H9 (cell line): ENCODE measurements around the gene LCE6A. TPM values are rescaled to one million over a fixed set of nuclear protein-coding genes. Genes with fewer than 3 reads are reported as not detected.

Experiments
- DNase-seq: peaks from one replicate; pipeline ENCODE4 v3.0.0-alpha.2; 2017
- H2AFZ ChIP-seq: one replicate; pipeline ENCODE4 v1.6.1; 2013; ENCODE audit warnings: mild to moderate bottlenecking, low read length, control low read depth, moderate library complexity
- H2AK5ac ChIP-seq: 2 replicates; pipeline ENCODE4 v1.6.1; 2013; ENCODE audit warnings: low read length, control low read depth, mixed read lengths; ENCODE audit not compliant: insufficient read length
- H2BK120ac ChIP-seq: one replicate; pipeline ENCODE4 v1.6.1; 2013; ENCODE audit warnings: low read depth, mild to moderate bottlenecking, low read length, control low read depth, inconsistent platforms; ENCODE audit not compliant: poor library complexity, severe bottlenecking
- H2BK12ac ChIP-seq: 2 replicates; pipeline ENCODE4 v1.6.1; 2013; ENCODE audit warnings: low read length, control low read depth, mixed read lengths, low read depth; ENCODE audit not compliant: insufficient read length
- H2BK15ac ChIP-seq: 2 replicates; pipeline ENCODE4 v1.6.1; 2013; ENCODE audit warnings: low read depth, low read length, control low read depth
- H2BK20ac ChIP-seq: one replicate; pipeline ENCODE4 v1.6.1; 2013; ENCODE audit warnings: low read depth, mild to moderate bottlenecking, low read length, control low read depth, inconsistent platforms; ENCODE audit not compliant: poor library complexity, severe bottlenecking
- H2BK5ac ChIP-seq: 2 replicates; pipeline ENCODE4 v1.6.1; 2013; ENCODE audit warnings: low read length, control low read depth, mixed read lengths; ENCODE audit not compliant: insufficient read length
- H3K14ac ChIP-seq: 2 replicates; pipeline ENCODE4 v1.6.1; 2013; ENCODE audit warnings: low read length, control low read depth; ENCODE audit not compliant: insufficient read depth
- H3K18ac ChIP-seq: 2 replicates; pipeline ENCODE4 v1.6.1; 2013; ENCODE audit warnings: low read depth, mild to moderate bottlenecking, mixed read lengths, low read length, control low read depth; ENCODE audit not compliant: insufficient read length
- H3K23ac ChIP-seq: 2 replicates; pipeline ENCODE4 v1.6.1; 2013; ENCODE audit warnings: low read length, control low read depth, mixed read lengths, low read depth; ENCODE audit not compliant: insufficient read length
- H3K23me2 ChIP-seq: 2 replicates; pipeline ENCODE4 v1.6.1; 2013; ENCODE audit warnings: low read depth, mild to moderate bottlenecking, mixed read lengths, low read length, control low read depth; ENCODE audit not compliant: insufficient read length, poor library complexity, severe bottlenecking
- H3K27ac ChIP-seq: 2 replicates; pipeline ENCODE4 v1.5.1; 2013; ENCODE audit warnings: low read length, control low read depth, mixed read lengths, low read depth; ENCODE audit not compliant: insufficient read length
- H3K27me3 ChIP-seq: 2 replicates; pipeline ENCODE4 v1.6.1; 2013; ENCODE audit warnings: low read length, control low read depth, inconsistent platforms; ENCODE audit not compliant: insufficient read depth
- H3K4ac ChIP-seq: 2 replicates; pipeline ENCODE4 v1.6.1; 2013; ENCODE audit warnings: low read depth, mild to moderate bottlenecking, control low read depth, inconsistent platforms, low read length, moderate library complexity
- H3K4me1 ChIP-seq: 2 replicates; pipeline ENCODE4 v1.6.1; 2013; ENCODE audit warnings: low read length, control low read depth, inconsistent platforms; ENCODE audit not compliant: insufficient read depth
- H3K4me2 ChIP-seq: 2 replicates; pipeline ENCODE4 v1.6.1; 2013; ENCODE audit warnings: low read length, control low read depth, mixed read lengths; ENCODE audit not compliant: insufficient read length, insufficient read depth
- H3K56ac ChIP-seq: 2 replicates; pipeline ENCODE4 v1.6.1; 2013; ENCODE audit warnings: low read depth, mild to moderate bottlenecking, mixed read lengths, low read length, control low read depth; ENCODE audit not compliant: insufficient read length
- H3K79me1 ChIP-seq: 2 replicates; pipeline ENCODE4 v1.6.1; 2013; ENCODE audit warnings: low read depth, mild to moderate bottlenecking, moderate library complexity, low read length, control low read depth, inconsistent platforms; ENCODE audit not compliant: insufficient read depth, poor library complexity, severe bottlenecking
- H3K79me2 ChIP-seq: 2 replicates; pipeline ENCODE4 v1.6.1; 2013; ENCODE audit warnings: low read length, control low read depth, inconsistent platforms; ENCODE audit not compliant: insufficient read depth
- H3K9ac ChIP-seq: 2 replicates; pipeline ENCODE4 v1.6.1; 2013; ENCODE audit warnings: low read length, control low read depth, mixed read lengths; ENCODE audit not compliant: insufficient read length; ENCODE audit errors: extremely low read depth
- H3K9me3 ChIP-seq: one replicate; pipeline ENCODE4 v1.6.1; 2013; ENCODE audit warnings: low read depth, low read length, inconsistent platforms; ENCODE audit not compliant: control insufficient read depth
- H3T11ph ChIP-seq: one replicate; pipeline ENCODE4 v1.6.1; 2013; ENCODE audit warnings: mild to moderate bottlenecking, low read length, control low read depth, inconsistent platforms
- H4K20me1 ChIP-seq: one replicate; pipeline ENCODE4 v1.6.1; 2013; ENCODE audit not compliant: control insufficient read depth, insufficient read length, insufficient read depth
- H4K5ac ChIP-seq: 2 replicates; pipeline ENCODE4 v1.6.1; 2013; ENCODE audit warnings: low read depth, mild to moderate bottlenecking, mixed read lengths, low read length, control low read depth; ENCODE audit not compliant: insufficient read length
- H4K8ac ChIP-seq: replicated peaks from 2 replicates; pipeline ENCODE4 v1.6.1; 2013; ENCODE audit warnings: low read length, control low read depth, mixed read lengths, low read depth; ENCODE audit not compliant: insufficient read length
- H4K91ac ChIP-seq: 2 replicates; pipeline ENCODE4 v1.6.1; 2013; ENCODE audit warnings: low read depth, mild to moderate bottlenecking, moderate library complexity, mixed read lengths, low read length, control low read depth; ENCODE audit not compliant: insufficient read length
- H3K27ac Mint-ChIP-seq, 3 experiments: 2 replicates in 2 of 3; 3 replicates in 1 of 3; pipeline ENCODE4 v1.8.0; 2020 to 2021; ENCODE audit warnings: mixed read lengths in 3 of 3, mild to moderate bottlenecking in 1 of 3, moderate library complexity in 1 of 3
- H3K27me3 Mint-ChIP-seq: 2 replicates; pipeline ENCODE4 v1.8.0; 2021; ENCODE audit warnings: low read depth, mild to moderate bottlenecking, moderate library complexity, mixed read lengths
- H3K36me3 Mint-ChIP-seq, 3 experiments: 2 replicates in 2 of 3; 3 replicates in 1 of 3; pipeline ENCODE4 v1.8.0; 2020 to 2021; ENCODE audit warnings: low read depth in 3 of 3, mixed read lengths in 3 of 3; ENCODE audit not compliant: insufficient read depth in 1 of 3
- H3K4me1 Mint-ChIP-seq, 2 experiments: 2 replicates each; pipeline ENCODE4 v1.8.0; 2020; ENCODE audit warnings: mixed read lengths in 2 of 2
- H3K4me3 Mint-ChIP-seq, 2 experiments: 2 replicates in 1 of 2; 3 replicates in 1 of 2; pipeline ENCODE4 v1.8.0; 2020 to 2021; ENCODE audit warnings: mild to moderate bottlenecking in 2 of 2, mixed read lengths in 2 of 2, moderate library complexity in 1 of 2
- H3K9me3 Mint-ChIP-seq, 2 experiments: 2 replicates in 1 of 2; 3 replicates in 1 of 2; pipeline ENCODE4 v1.8.0; 2020; ENCODE audit warnings: mild to moderate bottlenecking in 2 of 2, mixed read lengths in 2 of 2, moderate library complexity in 1 of 2
- WGBS: extraction: QIAGEN DNeasy Blood & Tissue Kit; methylation state at CpG from one replicate; pipeline ENCODE4 v1.1.7; 2013; ENCODE audit warnings: missing lambda C conversion rate, low lambda C conversion rate, mixed read lengths; ENCODE audit not compliant: insufficient read length; ENCODE audit errors: extremely low coverage; 5-methylcytosine and 5-hydroxymethylcytosine counted together
- total RNA-seq: library from RNA; stranded (reverse); gene quantifications from 2 replicates; pipeline ENCODE4 v1.2.1, GENCODE V29; 2021
- TF ChIP-seq, protein P1 (sequence below): fragments of 200-600 bp; sonication (generic); conservative IDR thresholded peaks from 3 replicates; pipeline ENCODE4 v1.8.0; 2021; ENCODE audit warnings: antibody characterized with exemption, mild to moderate bottlenecking

Gene LCE6A
- total RNA-seq, 1 experiment from 2014 or later, result not detected

- H3K79me1 ChIP-seq, result no peaks in the 10 kb centered on the region
- no peak overlapping the region for H4K5ac ChIP-seq
Measured at GRCh38 chr1:152866321-152866720, 23.7 kb downstream of the LCE6A start.

More at GRCh38 chr1:152866321-152866720, 23.7 kb downstream of the LCE6A start:
- Histone ChIP-seq H4K20me1 (no peaks in the 10 kb centered on the region), H3K9me3 (peaks cover 40% of the 10 kb centered on the region), H3K27ac (no peak overlapping the region), H3T11ph (no peak overlapping the region), H2BK15ac (no peak overlapping the region), H3K18ac (no peak overlapping the region), H4K91ac (no peak overlapping the region), H3K56ac (no peak overlapping the region), H3K4me2 (no peak overlapping the region), H3K14ac (no peak overlapping the region), H3K27me3 (no peaks in the 10 kb centered on the region), H3K9ac (no peak overlapping the region), H2AK5ac (no peak overlapping the region), H3K4ac (no peak overlapping the region), H2BK20ac (no peak overlapping the region), H2BK5ac (no peak overlapping the region), H3K23ac (no peak overlapping the region), H4K8ac (no peak overlapping the region), H3K23me2 (no peaks in the 10 kb centered on the region), H3K4me1 (no peaks in the 10 kb centered on the region), H2BK120ac (no peak overlapping the region), H2BK12ac (no peak overlapping the region), H2AFZ (no peak overlapping the region), H3K79me2 (no peaks in the 10 kb centered on the region)
- DNase-seq, result no peak
- H3K9me3 Mint-ChIP-seq, result peaks cover 20 to 23% of the 10 kb centered on the region in 2 experiments
- H3K4me1 Mint-ChIP-seq, result no peaks in the 10 kb centered on the region
- no peaks in the 10 kb centered on the region for H3K27me3 Mint-ChIP-seq
- TF ChIP-seq, protein P1, sequence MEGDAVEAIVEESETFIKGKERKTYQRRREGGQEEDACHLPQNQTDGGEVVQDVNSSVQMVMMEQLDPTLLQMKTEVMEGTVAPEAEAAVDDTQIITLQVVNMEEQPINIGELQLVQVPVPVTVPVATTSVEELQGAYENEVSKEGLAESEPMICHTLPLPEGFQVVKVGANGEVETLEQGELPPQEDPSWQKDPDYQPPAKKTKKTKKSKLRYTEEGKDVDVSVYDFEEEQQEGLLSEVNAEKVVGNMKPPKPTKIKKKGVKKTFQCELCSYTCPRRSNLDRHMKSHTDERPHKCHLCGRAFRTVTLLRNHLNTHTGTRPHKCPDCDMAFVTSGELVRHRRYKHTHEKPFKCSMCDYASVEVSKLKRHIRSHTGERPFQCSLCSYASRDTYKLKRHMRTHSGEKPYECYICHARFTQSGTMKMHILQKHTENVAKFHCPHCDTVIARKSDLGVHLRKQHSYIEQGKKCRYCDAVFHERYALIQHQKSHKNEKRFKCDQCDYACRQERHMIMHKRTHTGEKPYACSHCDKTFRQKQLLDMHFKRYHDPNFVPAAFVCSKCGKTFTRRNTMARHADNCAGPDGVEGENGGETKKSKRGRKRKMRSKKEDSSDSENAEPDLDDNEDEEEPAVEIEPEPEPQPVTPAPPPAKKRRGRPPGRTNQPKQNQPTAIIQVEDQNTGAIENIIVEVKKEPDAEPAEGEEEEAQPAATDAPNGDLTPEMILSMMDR, result no peak
- no peak overlapping the region for H3K27ac Mint-ChIP-seq
- no peak overlapping the region for H3K4me3 Mint-ChIP-seq
- H3K36me3 Mint-ChIP-seq, result no peaks in the 10 kb centered on the region; a peak in 2 of 7 replicates
- WGBS, result no CpG with 5 or more reads among the region's 2 CpGs
